HG02678 (cell line): ENCODE data around the gene TET2.
"Not testable (repeated sequence)": the region's sequence is repeated elsewhere in the genome, so short reads cannot be mapped to it uniquely, and the experiment has no call there.

ENCODE experiments used
- ATAC-seq: cut with Tn5 transposase; IDR thresholded peaks from one replicate; pipeline ENCODE4 v1.9.1; 2021; ENCODE audit warnings: mild to moderate bottlenecking, moderate library complexity; ENCODE audit not compliant: unreplicated experiment

The TET2 gene

DNA sequence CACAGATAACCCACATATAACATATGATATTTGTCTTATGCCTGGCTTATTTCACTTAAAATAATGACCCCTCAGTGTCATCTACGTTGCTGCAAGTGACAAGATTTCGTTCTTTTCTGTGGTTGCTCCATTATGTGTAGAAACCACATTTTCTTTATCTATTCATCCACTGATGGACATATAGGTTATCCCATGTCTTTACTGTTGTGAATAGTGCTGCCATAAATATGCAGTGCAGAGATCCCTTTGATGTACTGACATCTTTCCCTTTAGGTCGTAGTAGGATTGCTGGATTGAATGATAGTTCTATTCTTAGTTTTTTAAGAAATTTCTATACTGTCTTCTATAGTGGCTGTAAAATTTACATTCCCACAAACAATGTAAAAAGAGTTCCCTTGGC, 135.8 kb downstream of the TET2 start:
- no peak for ATAC-seq

DNA sequence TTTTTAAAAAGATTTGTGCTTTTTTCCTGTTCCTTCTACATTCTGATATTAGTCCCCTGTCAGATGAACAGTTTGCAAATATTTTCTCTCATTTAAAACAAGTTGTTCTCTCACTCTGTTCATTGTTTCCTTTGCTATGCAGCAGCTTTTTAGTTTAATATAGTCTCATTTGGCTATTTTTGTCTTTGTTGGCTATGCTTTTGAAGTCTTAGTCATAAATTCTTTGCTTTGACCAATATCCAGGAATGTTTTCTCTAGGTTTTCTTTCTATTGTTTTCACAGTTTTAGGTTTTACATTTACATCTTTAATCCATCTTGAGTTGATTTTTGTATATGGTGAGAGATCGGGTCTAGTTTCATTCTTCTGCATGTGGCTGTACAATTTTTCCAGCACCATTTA, 136.8 kb downstream of the TET2 start:
- no peak for ATAC-seq

DNA sequence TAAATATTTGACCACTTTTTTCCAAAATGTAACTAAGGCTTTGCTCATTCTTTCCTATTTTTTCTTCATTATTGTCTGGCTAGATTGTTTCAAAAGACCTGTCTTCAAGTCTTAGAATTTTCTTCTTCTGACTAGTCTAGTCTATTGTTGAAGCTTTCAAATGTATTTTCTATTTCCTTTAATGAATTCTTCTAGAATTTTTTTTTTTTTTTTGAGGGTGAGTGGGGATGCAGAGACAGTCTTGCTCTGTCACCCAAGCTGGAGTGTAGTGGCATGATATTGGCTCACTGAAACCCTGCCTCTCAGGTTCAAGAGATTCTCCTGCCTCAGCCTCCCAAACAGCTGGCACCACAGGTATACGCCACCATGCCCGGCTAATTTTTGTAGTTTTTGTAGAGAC, 141.4 kb downstream of the TET2 start:
- no peak for ATAC-seq

DNA sequence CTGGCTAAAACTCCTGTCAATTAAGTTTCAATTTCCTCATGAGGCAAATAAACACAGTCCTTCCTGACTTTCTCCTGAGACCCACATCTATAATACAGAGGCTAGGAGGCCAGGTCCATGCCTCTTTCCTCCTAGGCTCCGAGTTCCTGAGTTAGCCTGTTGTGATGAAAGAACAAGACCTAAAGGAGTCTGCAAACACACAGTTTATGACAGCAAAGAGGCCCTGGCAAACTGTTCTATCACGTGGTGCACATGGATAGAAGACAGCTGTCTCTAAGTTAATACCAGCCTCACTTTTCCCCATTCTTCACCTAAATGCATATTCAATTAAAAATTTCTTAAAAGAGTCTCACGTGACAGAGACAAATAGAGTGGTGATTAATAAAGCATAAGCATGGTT, 145.2 kb downstream of the TET2 start:
- no peak for ATAC-seq

DNA sequence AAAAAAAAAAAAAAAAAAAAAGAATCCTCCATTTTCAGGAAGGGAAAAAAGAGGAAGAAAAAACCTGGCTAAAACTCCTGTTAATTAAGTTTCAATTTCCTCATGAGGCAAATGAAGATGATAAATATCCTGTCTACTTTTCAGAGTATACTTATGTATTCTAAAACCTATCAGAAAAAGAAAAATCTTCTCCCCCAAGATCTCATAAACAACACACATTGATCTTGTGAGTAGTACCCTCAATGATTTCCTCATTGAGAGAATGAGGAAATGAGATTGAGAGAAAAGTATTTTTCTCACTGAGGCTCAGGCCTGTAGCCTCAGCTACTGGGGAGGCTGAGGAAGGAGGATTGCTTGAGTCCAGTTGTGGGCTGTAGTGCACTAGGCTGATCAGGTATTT, 146.7 kb downstream of the TET2 start:
- ATAC-seq, result no peak

DNA sequence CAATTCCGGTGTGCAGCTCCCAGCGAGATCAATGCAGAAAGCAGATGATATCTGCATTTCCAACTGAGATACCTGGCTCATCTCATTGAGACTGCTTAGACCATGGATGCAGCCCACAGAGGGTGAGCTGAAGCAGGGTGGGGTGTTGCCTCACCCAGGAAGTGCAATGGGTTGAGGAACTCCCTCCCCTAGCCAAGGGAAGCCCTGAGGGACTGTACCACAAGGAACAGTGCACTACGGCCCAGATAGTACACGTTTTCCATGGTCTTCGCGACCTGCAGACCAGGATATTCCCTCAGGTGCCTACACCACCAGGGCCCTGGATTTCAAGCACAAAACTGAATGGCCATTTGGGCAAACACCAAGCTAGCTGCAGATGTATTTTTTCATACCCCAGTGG, 150.0 kb downstream of the TET2 start:
- no peak for ATAC-seq

DNA sequence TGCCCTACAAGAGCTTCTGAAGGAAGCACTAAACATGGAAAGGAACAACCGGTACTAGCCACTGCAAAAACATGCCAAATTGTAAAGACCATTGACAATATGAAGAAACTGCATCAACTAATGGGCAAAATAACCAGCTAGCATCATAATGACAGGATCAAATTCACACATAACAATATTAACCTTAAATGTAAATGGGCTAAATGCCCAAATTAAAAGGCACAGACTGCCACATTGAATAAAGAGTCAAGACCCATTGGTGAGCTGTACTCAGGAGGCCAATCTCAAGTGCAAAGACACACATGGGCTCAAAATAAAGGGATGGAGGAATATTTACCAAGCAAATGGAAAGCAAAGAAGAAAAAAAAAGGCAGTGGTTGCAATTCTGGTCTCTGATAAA, 152.4 kb downstream of the TET2 start:
- not testable (repeated sequence) for ATAC-seq

DNA sequence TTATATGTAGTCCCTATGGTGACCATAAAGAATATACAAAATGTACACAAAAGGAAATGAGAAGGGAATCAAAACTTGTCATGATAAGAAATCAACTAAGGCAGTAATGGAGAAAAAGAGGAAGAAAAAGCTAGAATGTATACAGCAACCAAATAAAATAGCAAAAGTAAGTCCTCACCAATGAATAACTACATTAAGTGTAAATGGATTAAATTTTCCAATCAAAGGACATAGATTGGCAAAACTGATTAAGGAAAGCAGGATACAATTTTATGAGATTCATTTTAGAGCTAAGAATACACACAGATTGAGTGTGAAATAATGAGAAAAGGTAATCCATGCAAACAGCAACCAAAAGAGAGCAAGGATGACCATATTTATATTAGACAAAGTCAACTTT, 157.4 kb downstream of the TET2 start:
- ATAC-seq, result no peak

DNA sequence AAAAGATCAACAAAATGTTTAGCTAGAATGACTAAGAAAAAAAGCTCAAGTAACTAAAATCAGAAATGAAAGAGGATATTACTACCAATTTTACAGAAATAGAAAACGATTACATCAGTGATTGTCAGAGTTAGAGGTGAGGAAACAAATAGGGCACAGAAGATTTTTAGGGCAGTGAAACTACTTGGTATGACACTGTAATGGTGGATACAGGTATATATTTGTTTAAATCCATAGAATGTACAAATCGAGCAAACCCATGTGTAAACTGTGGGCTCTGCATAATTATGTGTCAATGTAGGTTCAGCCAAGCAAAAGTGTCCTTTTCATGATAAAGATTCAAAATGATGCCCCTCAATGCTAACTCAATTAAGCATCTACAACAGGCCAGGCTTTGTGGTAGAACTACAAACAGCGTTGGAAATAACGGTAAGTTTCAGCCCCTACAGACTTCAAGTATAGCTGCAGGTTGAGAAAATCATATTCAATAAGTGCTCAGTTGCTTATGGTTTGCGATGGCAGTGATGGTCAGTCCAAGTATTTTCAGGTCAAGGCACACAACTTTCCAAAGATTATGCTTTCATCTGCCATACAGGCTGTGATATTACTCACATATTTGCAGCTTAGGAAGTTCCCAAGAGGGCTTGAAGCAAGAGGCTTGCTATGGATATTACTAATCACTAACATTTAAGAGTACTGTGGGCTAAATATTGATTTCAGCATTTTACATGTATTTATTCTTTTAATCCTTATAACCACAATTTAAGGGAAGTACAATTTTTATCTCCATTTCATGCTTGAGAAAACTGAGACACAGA, 158.6 kb downstream of the TET2 start:
- ATAC-seq, result peak; percentile 41

DNA sequence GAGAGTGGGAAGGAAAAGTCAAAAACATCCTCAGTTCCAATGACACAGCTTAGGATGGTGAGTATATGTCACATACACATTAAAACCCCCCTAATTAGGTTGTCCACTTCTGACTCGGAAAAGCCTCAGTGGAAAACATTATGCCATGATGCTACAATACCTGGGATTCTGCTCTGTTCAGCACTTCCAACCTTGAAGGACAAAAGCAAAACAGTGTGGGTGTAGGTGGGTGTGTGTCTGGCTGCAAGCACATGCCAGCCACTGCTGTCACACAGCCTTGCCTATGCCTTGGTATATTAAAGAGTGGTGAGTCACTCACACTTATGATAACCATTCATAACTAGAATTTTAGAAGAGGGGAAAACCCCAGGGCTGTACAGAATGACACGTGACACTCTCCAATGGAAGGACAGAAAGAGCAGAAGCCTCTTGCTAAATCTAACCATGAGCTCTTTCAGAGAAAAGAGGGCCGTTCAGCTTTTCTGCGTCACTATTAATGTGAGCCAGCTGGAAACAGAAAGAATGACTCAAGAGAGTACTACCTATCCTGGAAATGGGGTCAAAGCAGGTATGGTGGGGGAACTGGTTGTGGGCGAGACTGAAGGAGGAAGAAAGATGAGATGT, 159.6 kb downstream of the TET2 start:
- peak; percentile 90 for ATAC-seq

DNA sequence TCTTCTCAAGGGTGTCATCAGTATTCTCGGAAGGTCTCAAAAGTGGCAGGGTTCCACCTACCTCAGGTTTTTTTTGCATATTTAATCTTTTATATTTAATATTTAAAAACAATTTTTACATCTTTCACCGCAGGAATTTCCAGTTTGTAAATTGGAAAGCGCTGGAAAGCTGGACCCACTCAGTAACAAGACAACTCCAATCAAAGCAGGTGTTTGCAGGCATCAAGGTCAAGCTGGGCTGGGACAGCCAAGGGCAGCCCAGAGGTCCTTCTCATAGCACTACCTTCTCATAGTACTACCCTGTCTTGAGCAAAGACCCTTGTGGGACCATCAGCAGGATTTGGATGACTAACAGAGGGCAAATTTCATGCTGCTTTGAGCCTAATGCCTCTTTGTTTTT, 160.1 kb downstream of the TET2 start:
- no peak for ATAC-seq

DNA sequence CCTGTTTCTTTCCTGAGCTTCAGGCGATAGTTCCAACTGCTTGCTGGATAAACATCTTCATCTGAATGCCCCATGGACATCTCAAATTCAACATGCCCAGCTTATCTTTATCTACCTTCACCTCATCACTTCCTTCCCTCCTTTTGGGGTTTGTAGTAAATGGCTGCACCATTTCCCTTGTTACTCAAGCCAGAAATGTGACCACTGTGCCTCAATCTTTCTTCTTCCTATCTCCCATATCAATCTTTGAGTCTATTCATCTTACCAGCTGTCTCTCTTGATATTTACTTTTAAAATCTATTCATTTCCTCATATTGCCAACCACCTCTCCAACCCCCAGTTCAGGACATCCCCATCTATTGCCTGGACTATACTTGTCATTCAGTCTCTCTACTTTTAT, 171.8 kb downstream of the TET2 start:
- ATAC-seq, result no peak

DNA sequence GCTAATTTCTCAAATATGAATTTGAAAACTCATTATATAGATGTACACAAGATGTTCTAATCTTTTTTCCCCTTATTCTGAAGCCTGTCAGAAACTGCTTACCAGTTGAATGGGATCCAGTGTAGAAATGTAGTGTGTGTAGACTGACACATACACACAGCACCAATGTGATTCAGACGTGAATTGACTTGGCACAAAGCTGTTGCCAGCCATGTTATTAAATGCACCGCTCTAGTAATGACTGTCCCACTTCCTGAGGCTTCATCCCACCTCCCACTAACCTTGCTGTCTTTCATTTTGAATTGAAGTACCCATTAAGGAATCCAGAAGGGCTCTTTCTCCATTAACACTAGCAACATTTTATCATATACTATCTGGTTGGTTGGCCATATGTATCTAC, 180.5 kb downstream of the TET2 start:
- ATAC-seq, result no peak

DNA sequence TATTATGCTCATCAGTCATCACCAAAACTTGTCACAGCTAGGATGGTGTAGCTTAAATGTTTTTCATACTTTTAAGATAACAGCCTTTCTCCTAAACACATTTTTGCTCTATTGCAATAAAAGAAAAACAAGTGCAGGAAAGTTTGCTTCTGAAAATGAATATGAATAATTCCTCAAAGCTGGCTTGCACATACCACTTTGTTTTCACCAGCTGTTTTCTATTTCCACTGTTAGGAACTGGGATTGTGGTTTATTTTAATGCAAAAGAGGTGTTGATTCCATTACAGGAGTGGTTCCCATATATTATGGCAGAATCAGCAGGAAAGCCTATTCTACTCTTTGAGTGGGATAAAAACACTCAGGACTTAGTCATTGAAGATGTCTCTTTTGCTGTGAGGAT, 181.3 kb downstream of the TET2 start:
- no peak for ATAC-seq

DNA sequence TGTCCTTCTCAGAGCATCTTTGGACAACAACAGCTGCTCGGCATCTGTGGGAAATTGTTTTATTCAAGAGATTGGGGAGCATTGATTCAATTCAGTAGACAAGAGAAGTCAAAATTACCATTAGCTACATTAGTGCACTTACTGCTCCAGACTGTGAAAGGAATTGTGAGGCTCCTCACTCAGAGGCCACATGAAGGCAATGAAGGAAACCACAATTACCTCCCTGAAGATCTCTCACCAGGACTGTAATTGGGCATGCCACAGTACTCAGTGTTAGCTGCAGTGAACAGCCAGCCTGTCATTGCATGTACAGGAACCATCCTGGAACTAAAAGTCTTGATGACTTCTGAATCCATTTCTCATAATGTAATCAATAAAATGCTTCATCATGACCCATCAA, 182.4 kb downstream of the TET2 start:
- no peak for ATAC-seq
